Testis (tissue), 5 donors: ENCODE results near the gene NFKB1. TPM values are rescaled to one million over a fixed set of nuclear protein-coding genes. Genes with fewer than 3 reads are reported as not detected.

ENCODE experiments used
- DNase-seq: peaks from one replicate; pipeline ENCODE4 v3.0.0-alpha.2; 2019
- H3K27ac ChIP-seq, 2 donors: fragments of 200-600 bp; sonication (generic); one replicate each; pipeline ENCODE4 v1.5.1; 2019
- H3K27me3 ChIP-seq: fragments of 200-600 bp; sonication (generic); one replicate; pipeline ENCODE4 v1.5.1; 2019
- H3K36me3 ChIP-seq: fragments of 200-600 bp; sonication (generic); one replicate; pipeline ENCODE4 v1.5.1; 2017; ENCODE audit warnings: low read depth; ENCODE audit errors: missing control alignments
- H3K4me1 ChIP-seq: fragments of 200-600 bp; sonication (generic); one replicate; pipeline ENCODE4 v1.5.1; 2019
- H3K4me3 ChIP-seq, 2 donors: fragments of 200-600 bp; sonication (generic); one replicate each; pipeline ENCODE4 v1.5.1; 2017 to 2019
- H3K9me3 ChIP-seq: fragments of 200-600 bp; sonication (generic); one replicate; pipeline ENCODE4 v1.5.1; 2017
- CTCF ChIP-seq, 3 experiments: fragments of 450-650 bp in 2 of 3; fragments of 200-600 bp in 1 of 3; sonication (generic) in 1 of 3; IDR thresholded peaks; one replicate each; pipeline ENCODE4 v1.5.1; 2016 to 2019; ENCODE audit warnings: antibody characterized with exemption in 3 of 3, mild to moderate bottlenecking in 2 of 3, moderate library complexity in 1 of 3
- POLR2A ChIP-seq: fragments of 450-650 bp; IDR thresholded peaks from one replicate; pipeline ENCODE4 v1.6.1; 2017; ENCODE audit warnings: antibody characterized with exemption, mild to moderate bottlenecking, moderate library complexity
- WGBS, 2 donors: methylation state at CpG; one replicate each; pipeline ENCODE4 v1.1.5; 2018; 5-methylcytosine and 5-hydroxymethylcytosine counted together
- intact Hi-C: fragments of 100-400 bp; cut with DNase I; formaldehyde crosslinking; loops from one replicate; pipeline ENCODE4 v1.15.1; 2023; ENCODE audit warnings: low total_unique reads
- long read RNA-seq, 2 donors: transcript quantifications; one replicate each; lab custom pipeline, GENCODE V29; 2026
- polyA plus RNA-seq: library from polyadenylated mRNA; stranded (reverse); fragments of 350-450 nt; fragmentation: Illumina TruSeq; extraction: RNeasy Lipid Tissue Mini Kit (QIAGEN cat#74804); gene quantifications from one replicate; pipeline ENCODE4 v1.2.3, GENCODE V29; 2014; ENCODE audit warnings: low read depth, low replicate concordance; ENCODE audit not compliant: insufficient read depth
- total RNA-seq, 2 donors: library from RNA; depleted of rRNA; stranded (reverse); fragments of >200 nt; gene quantifications; one replicate each; pipeline ENCODE4 v1.2.3, GENCODE V29; 2016

The NFKB1 gene
- total RNA-seq (10 to 100 TPM; 24.6 to 27.4 TPM), polyA plus RNA-seq (22.2 TPM)
- long read RNA-seq, donor 1, full-length matches to known transcripts: 8 of 14 reads
- long read RNA-seq, donor 1, partial matches to known transcripts: 6 of 14 reads
- long read RNA-seq, donor 1, other reads (novel, unspliced or antisense): 0 of 14 reads
- long read RNA-seq, donor 2, full-length matches to known transcripts: 3 of 3 reads
- long read RNA-seq, donor 2, partial matches to known transcripts: 0 of 3 reads
- long read RNA-seq, donor 2, other reads (novel, unspliced or antisense): 0 of 3 reads

GRCh38 chr4:102500696-102501446 lies at the start of gene NFKB1:
TSS of gene NFKB1 (plus strand) at chr4:102501359. CDS start at chr4:102525519, 24,160 bp downstream.
- H3K27me3 ChIP-seq: no peaks in the 10 kb centered on the region
- H3K4me3 ChIP-seq: peak within 1 kb of the TSS; percentile 88 to 95
- no peak for TF ChIP-seq CTCF (IDR thresholded peaks at IDR 0.05)
- TF ChIP-seq POLR2A: no peak
- intact Hi-C loops: no loop called here
- H3K9me3 ChIP-seq: no peaks in the 10 kb centered on the region
- 1% methylated on average over 10 to 46 of the region's 63 CpGs for WGBS, 2 donors
- H3K36me3 ChIP-seq: no peaks in the 10 kb centered on the region
- peak within 1 kb of the TSS; percentile 99 for H3K27ac ChIP-seq
- peaks cover 24% of the 10 kb centered on the region for H3K4me1 ChIP-seq
- peak; percentile 71 for DNase-seq

- no peaks in the 10 kb centered on the region for H3K4me1 ChIP-seq
- H3K27ac ChIP-seq: no peak overlapping the region
- no peak overlapping the region for H3K4me3 ChIP-seq
- intact Hi-C loops: loop anchor here (10.0 kb wide), 1 partner anchor 172 kb away; no protein-coding TSS in a partner anchor
- no peaks in the 10 kb centered on the region for H3K36me3 ChIP-seq
- no peak for DNase-seq
- no peak for TF ChIP-seq CTCF (IDR thresholded peaks at IDR 0.05)
- TF ChIP-seq POLR2A: no peak
- no peaks in the 10 kb centered on the region for H3K27me3 ChIP-seq
- WGBS, 2 donors: 95 to 98% methylated on average over 1 of the region's 1 CpG
- H3K9me3 ChIP-seq: no peaks in the 10 kb centered on the region
These were observed 48.3 kb upstream of the NFKB1 start for GRCh38 chr4:102452854-102453253.

- Histone ChIP-seq H3K27me3 (no peaks in the 10 kb centered on the region), H3K9me3 (no peaks in the 10 kb centered on the region), H3K4me1 (no peaks in the 10 kb centered on the region), H3K4me3 (no peak overlapping the region), H3K27ac (no peak overlapping the region), H3K36me3 (no peaks in the 10 kb centered on the region)
- intact Hi-C loops: loop anchor here (10.0 kb wide), 1 partner anchor 171 kb away; no protein-coding TSS in a partner anchor
- 91 to 92% methylated on average over 3 of the region's 3 CpGs for WGBS, 2 donors
- no peak for TF ChIP-seq CTCF (IDR thresholded peaks at IDR 0.05)
- no peak for TF ChIP-seq POLR2A
- DNase-seq: no peak
These were observed 47.3 kb upstream of the NFKB1 start for GRCh38 chr4:102453827-102454226.

- 58 to 88% methylated on average over 1 of the region's 1 CpG for WGBS, 2 donors
- H3K9me3 ChIP-seq: no peaks in the 10 kb centered on the region
- H3K27ac ChIP-seq: no peak overlapping the region
- no peaks in the 10 kb centered on the region for H3K4me1 ChIP-seq
- no peak overlapping the region for H3K4me3 ChIP-seq
- intact Hi-C loops: loop anchor here (10.0 kb wide), 1 partner anchor 171 kb away; no protein-coding TSS in a partner anchor
- no peaks in the 10 kb centered on the region for H3K27me3 ChIP-seq
- H3K36me3 ChIP-seq: no peaks in the 10 kb centered on the region
- no peak for DNase-seq
- TF ChIP-seq POLR2A (no peak), CTCF (IDR thresholded peaks at IDR 0.05) (no peak)
These were observed 46.9 kb upstream of the NFKB1 start for GRCh38 chr4:102454268-102454667.
